Measurements from ENCODE around the gene PGAM5. TPM values are rescaled to one million over a fixed set of nuclear protein-coding genes. Genes with fewer than 3 reads are reported as not detected.
A peak's percentile ranks its signal among the peaks of the same experiment; 100 is the strongest.

PGAM5 gene
- total and polyA plus RNA-seq, 10 of the 15 experiments (the other 5 are each of a cell fraction or from before 2014, with no cell fraction given), result 8.2 to 90.9 (median 45.3) TPM

DNA sequence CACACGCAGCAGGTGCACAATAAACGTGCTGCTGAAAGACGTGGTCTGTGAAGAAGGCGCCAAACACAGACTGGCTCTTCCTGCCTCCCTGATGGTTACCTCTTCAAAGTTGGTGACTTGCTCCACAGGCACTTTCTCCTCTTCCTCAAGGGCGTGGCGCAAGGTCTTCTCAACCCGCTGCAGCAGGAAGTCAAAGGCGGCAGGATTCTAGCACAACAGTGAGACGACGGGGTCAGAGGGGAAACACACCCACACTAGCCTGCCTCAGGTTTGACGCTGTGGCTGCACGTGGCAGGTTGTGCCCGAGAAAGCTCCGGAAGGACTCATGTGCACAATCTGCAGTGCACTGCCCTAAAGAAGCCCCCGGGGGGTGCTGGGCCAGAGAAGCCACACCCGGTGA is 38.5 kb upstream of the PGAM5 start:
- Histone ChIP-seq H2AFZ (ENCODE audit: control insufficient read depth, low read depth, low read length) (no peak overlapping the region), H3K9ac (ENCODE audit: control insufficient read depth, insufficient read depth, low read length) (no peak overlapping the region), H3K4me3 (no peak overlapping the region), H3K4me2 (ENCODE audit: control insufficient read depth, insufficient read depth) (no peak overlapping the region), H3K27ac (ENCODE audit: control insufficient read depth, insufficient read depth) (no peak overlapping the region), H3K9me3 (replicated peaks; ENCODE audit: control insufficient read depth, insufficient read depth, low read length) (no peaks in the 10 kb centered on the region), H3K27me3 (replicated peaks in 1 of 2; ENCODE audit: control insufficient read depth in 2 of 2, insufficient read depth in 2 of 2, low read length in 1 of 2) (no peaks in the 10 kb centered on the region), H3K79me2 (ENCODE audit: control insufficient read depth, insufficient read depth, low read length) (no peaks in the 10 kb centered on the region), H3K36me3 (ENCODE audit: control insufficient read depth in 2 of 2, insufficient read depth in 2 of 2, low read length in 1 of 2) (peaks cover 28 to 58% of the 10 kb centered on the region in 2 experiments), H3K4me1 (ENCODE audit: control insufficient read depth, insufficient read depth, low read length) (no peaks in the 10 kb centered on the region), H4K20me1 (ENCODE audit: control insufficient read depth, insufficient read depth) (no peaks in the 10 kb centered on the region)
- TF ChIP-seq POLR2A (IDR thresholded peaks at IDR 0.05; ENCODE audit: low read depth, low read length) (peak; percentile 31; the same call in 1 of the 2 replicates), BRCA1 (IDR thresholded peaks at IDR 0.05; ENCODE audit: low read depth, low read length) (no peak)
- ChIA-PET CTCF (no interaction called here), RAD21 (ENCODE audit: unreplicated experiment) (no interaction called here), SMC1A (ENCODE audit: uncharacterized antibody, unreplicated experiment) (no interaction called here), POLR2A (no interaction called here)
- intact Hi-C loops (cut with micrococcal nuclease; ENCODE audit: unreplicated experiment), result no loop called here
- WGBS (ENCODE audit: insufficient coverage, insufficient replicate concordance, low lambda C conversion rate, missing lambda C conversion rate), result 90% methylated on average over 16 of the region's 16 CpGs
- no peak for FAIRE-seq
- BruUV-seq (replicated peaks), result no TSS peak
- in situ Hi-C loops (cut with MboI), result no loop called here
- ATAC-seq, result peak; percentile 18; the same call in 1 of the 3 replicates
- no peak for DNase-seq (ENCODE audit: low read depth, low spot score)

DNA sequence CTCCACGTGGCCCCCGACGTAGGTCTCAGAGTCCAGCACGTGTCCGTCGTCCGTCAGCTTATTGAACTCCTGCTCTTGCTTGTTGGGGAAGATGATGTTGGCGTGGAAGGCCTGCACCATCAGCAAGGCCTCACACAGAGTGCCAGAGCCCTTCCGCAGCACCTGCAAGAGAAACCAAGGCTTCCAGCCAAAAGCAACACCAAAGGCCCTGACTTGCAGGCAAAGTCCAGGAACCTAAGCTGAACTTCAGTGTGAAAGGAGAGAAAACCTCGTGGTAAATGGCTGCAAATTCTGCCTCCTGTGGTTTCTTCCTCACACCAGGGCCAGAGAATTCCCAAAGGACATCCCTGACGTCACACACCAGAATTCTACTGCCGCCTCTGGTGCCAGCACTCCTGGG is 38.0 kb upstream of the PGAM5 start:
- no peaks in the 10 kb centered on the region for H3K79me2 ChIP-seq (ENCODE audit: control insufficient read depth, insufficient read depth, low read length)
- in situ Hi-C loops (cut with MboI) (no loop called here), intact Hi-C loops (cut with micrococcal nuclease; ENCODE audit: unreplicated experiment) (no loop called here)
- no peak for TF ChIP-seq FOXK2 (IDR thresholded peaks at IDR 0.05)
- TF ChIP-seq, protein P1, sequence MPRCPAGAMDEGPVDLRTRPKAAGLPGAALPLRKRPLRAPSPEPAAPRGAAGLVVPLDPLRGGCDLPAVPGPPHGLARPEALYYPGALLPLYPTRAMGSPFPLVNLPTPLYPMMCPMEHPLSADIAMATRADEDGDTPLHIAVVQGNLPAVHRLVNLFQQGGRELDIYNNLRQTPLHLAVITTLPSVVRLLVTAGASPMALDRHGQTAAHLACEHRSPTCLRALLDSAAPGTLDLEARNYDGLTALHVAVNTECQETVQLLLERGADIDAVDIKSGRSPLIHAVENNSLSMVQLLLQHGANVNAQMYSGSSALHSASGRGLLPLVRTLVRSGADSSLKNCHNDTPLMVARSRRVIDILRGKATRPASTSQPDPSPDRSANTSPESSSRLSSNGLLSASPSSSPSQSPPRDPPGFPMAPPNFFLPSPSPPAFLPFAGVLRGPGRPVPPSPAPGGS (IDR thresholded peaks at IDR 0.05; ENCODE audit: borderline replicate concordance, insufficient read depth, low read depth, low read length, poor library complexity, severe bottlenecking), result no peak
- TF ChIP-seq CHD1 (IDR thresholded peaks at IDR 0.05; ENCODE audit: low read depth, low read length), result no peak
- no peak for TF ChIP-seq MYB (IDR thresholded peaks at IDR 0.05; ENCODE audit: borderline replicate concordance, low read depth, low read length)
- no peak for TF ChIP-seq PML (IDR thresholded peaks at IDR 0.05; ENCODE audit: low read length)
- no peak for TF ChIP-seq EP300 (IDR thresholded peaks at IDR 0.05; ENCODE audit: borderline replicate concordance in 1 of 2, control insufficient read depth in 1 of 2, low read depth in 2 of 2, low read length in 2 of 2)
- TF ChIP-seq, protein P2, sequence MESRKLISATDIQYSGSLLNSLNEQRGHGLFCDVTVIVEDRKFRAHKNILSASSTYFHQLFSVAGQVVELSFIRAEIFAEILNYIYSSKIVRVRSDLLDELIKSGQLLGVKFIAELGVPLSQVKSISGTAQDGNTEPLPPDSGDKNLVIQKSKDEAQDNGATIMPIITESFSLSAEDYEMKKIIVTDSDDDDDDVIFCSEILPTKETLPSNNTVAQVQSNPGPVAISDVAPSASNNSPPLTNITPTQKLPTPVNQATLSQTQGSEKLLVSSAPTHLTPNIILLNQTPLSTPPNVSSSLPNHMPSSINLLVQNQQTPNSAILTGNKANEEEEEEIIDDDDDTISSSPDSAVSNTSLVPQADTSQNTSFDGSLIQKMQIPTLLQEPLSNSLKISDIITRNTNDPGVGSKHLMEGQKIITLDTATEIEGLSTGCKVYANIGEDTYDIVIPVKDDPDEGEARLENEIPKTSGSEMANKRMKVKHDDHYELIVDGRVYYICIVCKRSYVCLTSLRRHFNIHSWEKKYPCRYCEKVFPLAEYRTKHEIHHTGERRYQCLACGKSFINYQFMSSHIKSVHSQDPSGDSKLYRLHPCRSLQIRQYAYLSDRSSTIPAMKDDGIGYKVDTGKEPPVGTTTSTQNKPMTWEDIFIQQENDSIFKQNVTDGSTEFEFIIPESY (IDR thresholded peaks at IDR 0.05), result no peak
- TF ChIP-seq TCF3 (IDR thresholded peaks at IDR 0.05; ENCODE audit: borderline replicate concordance, insufficient read depth, low read depth, low read length), result no peak
- no peak for TF ChIP-seq NFXL1 (IDR thresholded peaks at IDR 0.05; ENCODE audit: borderline replicate concordance)
- TF ChIP-seq CREM (IDR thresholded peaks at IDR 0.05; ENCODE audit: low read depth), result no peak
- ChIA-PET RAD21 (ENCODE audit: unreplicated experiment) (no interaction called here), SMC1A (ENCODE audit: uncharacterized antibody, unreplicated experiment) (no interaction called here), CTCF (no interaction called here), POLR2A (no interaction called here)
- peaks cover 34 to 57% of the 10 kb centered on the region in 2 experiments for H3K36me3 ChIP-seq (ENCODE audit: control insufficient read depth in 2 of 2, insufficient read depth in 2 of 2, low read length in 1 of 2)
- H3K27ac ChIP-seq (ENCODE audit: control insufficient read depth, insufficient read depth), result no peak overlapping the region
- no peaks in the 10 kb centered on the region for H4K20me1 ChIP-seq (ENCODE audit: control insufficient read depth, insufficient read depth)
- H2AFZ ChIP-seq (ENCODE audit: control insufficient read depth, low read depth, low read length), result no peak overlapping the region
- FAIRE-seq (no peak), DNase-seq (ENCODE audit: low read depth, low spot score) (no peak), ATAC-seq (no peak)
- H3K4me3 ChIP-seq, result no peak overlapping the region
- BruUV-seq (replicated peaks), result no TSS peak
- H3K9me3 ChIP-seq (replicated peaks; ENCODE audit: control insufficient read depth, insufficient read depth, low read length), result no peaks in the 10 kb centered on the region
- no peak overlapping the region for H3K4me2 ChIP-seq (ENCODE audit: control insufficient read depth, insufficient read depth)
- 87% methylated on average over 12 of the region's 12 CpGs for WGBS (ENCODE audit: insufficient coverage, insufficient replicate concordance, low lambda C conversion rate, missing lambda C conversion rate)
- no peak overlapping the region for H3K9ac ChIP-seq (ENCODE audit: control insufficient read depth, insufficient read depth, low read length)
- H3K4me1 ChIP-seq (ENCODE audit: control insufficient read depth, insufficient read depth, low read length), result no peaks in the 10 kb centered on the region
- no peaks in the 10 kb centered on the region for H3K27me3 ChIP-seq (replicated peaks in 1 of 2; ENCODE audit: control insufficient read depth in 2 of 2, insufficient read depth in 2 of 2, low read length in 1 of 2)

Measured in GM12878 (cell line).